Activated CD8-positive, alpha-beta T cell treated with anti-CD3 and anti-CD28 coated beads for 36 hours (primary cell): Measurements from ENCODE around the gene MUCL1. TPM values are rescaled to one million over a fixed set of nuclear protein-coding genes. Genes with fewer than 3 reads are reported as not detected.

Experiments
- ATAC-seq: fragments of 200-7000 bp; cut with Tn5 transposase; one replicate; pipeline ENCODE4 v1.10.0; 2021; ENCODE audit warnings: mild to moderate bottlenecking, moderate library complexity
- CTCF ChIA-PET: fragments of 350-600 bp; sonication (Branson Sonifier 250); formaldehyde crosslinking; loops from one replicate; lab custom pipeline; 2021; ENCODE audit warnings: antibody characterized with exemption; lab: Charles Lee
- POLR2A ChIA-PET: fragments of 350-600 bp; sonication (Branson Sonifier 250); formaldehyde crosslinking; loops from one replicate; lab custom pipeline; 2021; ENCODE audit warnings: antibody characterized with exemption; lab: Charles Lee
- DNase-seq: peaks from one replicate; pipeline ENCODE4 v3.0.0-alpha.2; 2020
- H3K27ac Mint-ChIP-seq: one replicate; pipeline ENCODE4 v1.8.0; 2021; ENCODE audit warnings: mild to moderate bottlenecking, mixed read lengths
- H3K27me3 Mint-ChIP-seq: one replicate; pipeline ENCODE4 v1.8.0; 2021; ENCODE audit warnings: mixed read lengths
- H3K36me3 Mint-ChIP-seq: one replicate; pipeline ENCODE4 v1.8.0; 2021; ENCODE audit warnings: low read depth, mixed read lengths
- H3K4me1 Mint-ChIP-seq: one replicate; pipeline ENCODE4 v1.8.0; 2021; ENCODE audit warnings: low read depth, mixed read lengths
- H3K4me3 Mint-ChIP-seq: one replicate; pipeline ENCODE4 v1.8.0; 2021; ENCODE audit warnings: mild to moderate bottlenecking, moderate library complexity, mixed read lengths
- H3K9me3 Mint-ChIP-seq: one replicate; pipeline ENCODE4 v1.8.0; 2021; ENCODE audit warnings: mixed read lengths
- intact Hi-C: fragments of 100-400 bp; cut with micrococcal nuclease; formaldehyde crosslinking; loops from one replicate; pipeline ENCODE4 v1.10.0; 2022
- total RNA-seq, 2 experiments: library from RNA; stranded (reverse); gene quantifications; one replicate each; pipeline ENCODE4 v1.2.3, GENCODE V29; 2021
- TF ChIP-seq, protein P1 (sequence below): fragments of 200-600 bp; IDR thresholded peaks from one replicate; pipeline ENCODE4 v1.8.0; 2022; ENCODE audit warnings: antibody characterized with exemption, mild to moderate bottlenecking

MUCL1 gene
- not detected for total RNA-seq

DNA sequence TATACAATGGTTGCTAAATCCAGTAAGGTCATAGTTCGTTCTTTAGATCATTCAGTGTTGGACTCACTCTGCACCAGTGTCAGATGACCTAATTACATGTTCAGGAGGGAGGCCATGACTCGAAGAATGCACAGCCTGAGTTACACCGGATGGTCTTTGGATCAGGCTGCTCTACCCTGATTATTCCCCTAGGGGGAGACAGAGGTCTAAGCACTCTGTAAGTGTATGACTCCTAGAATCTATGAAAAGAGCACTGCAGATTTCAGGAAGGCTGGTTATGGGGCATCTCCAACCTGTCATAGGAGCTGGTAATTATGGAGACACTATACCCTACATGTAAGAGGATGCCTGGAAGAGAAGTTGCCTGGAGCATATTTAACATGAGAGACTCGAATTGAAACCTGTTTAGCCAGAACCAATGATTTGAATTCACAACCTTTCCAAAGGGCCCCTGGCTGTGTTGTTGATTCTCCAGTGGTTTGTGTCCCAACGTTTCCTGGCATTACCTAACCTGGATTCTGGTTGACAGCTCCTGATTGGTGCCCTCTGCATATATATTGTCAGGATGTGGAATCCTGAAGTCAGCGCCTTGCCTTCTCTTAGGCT, at the start of gene MUCL1:
Gene MUCL1 (plus strand): TSS at position 584 of the 606 bp plus-strand sequence. CDS start 67 bp downstream, outside the sequence.
- ATAC-seq (peak; percentile 100), DNase-seq (peak; percentile 87)
- intact Hi-C loops: loop anchor here (2.0 to 5.0 kb wide), 3 partner anchors 103 to 215 kb away; no protein-coding TSS in a partner anchor
- Mint-ChIP-seq H3K27me3 (no peaks in the 10 kb centered on the region), H3K27ac (no peak within 1 kb of the TSS), H3K4me1 (peaks cover 22% of the 10 kb centered on the region), H3K9me3 (no peaks in the 10 kb centered on the region), H3K4me3 (no peak within 1 kb of the TSS), H3K36me3 (no peaks in the 10 kb centered on the region)
- TF ChIP-seq, protein P1, sequence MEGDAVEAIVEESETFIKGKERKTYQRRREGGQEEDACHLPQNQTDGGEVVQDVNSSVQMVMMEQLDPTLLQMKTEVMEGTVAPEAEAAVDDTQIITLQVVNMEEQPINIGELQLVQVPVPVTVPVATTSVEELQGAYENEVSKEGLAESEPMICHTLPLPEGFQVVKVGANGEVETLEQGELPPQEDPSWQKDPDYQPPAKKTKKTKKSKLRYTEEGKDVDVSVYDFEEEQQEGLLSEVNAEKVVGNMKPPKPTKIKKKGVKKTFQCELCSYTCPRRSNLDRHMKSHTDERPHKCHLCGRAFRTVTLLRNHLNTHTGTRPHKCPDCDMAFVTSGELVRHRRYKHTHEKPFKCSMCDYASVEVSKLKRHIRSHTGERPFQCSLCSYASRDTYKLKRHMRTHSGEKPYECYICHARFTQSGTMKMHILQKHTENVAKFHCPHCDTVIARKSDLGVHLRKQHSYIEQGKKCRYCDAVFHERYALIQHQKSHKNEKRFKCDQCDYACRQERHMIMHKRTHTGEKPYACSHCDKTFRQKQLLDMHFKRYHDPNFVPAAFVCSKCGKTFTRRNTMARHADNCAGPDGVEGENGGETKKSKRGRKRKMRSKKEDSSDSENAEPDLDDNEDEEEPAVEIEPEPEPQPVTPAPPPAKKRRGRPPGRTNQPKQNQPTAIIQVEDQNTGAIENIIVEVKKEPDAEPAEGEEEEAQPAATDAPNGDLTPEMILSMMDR: peak; percentile 94
- ChIA-PET CTCF (interaction anchor here (0.7 to 5.7 kb wide), 26 partner anchors 9 to 220 kb away, joined by 3 to 89 read pairs (median 4); partner anchors contain the start of gene TESPA1), POLR2A (interaction anchor here (0.8 to 1.3 kb wide), 2 partner anchors 103 to 123 kb away, joined by 3 to 5 read pairs; no protein-coding TSS in a partner anchor)

- TF ChIP-seq, protein P1: no peak
- no peaks in the 10 kb centered on the region for H3K4me1 Mint-ChIP-seq
- CTCF ChIA-PET: no interaction called here
- no peaks in the 10 kb centered on the region for H3K9me3 Mint-ChIP-seq
- intact Hi-C loops: no loop called here
- no peak overlapping the region for H3K27ac Mint-ChIP-seq
- ATAC-seq (no peak), DNase-seq (no peak)
- no peaks in the 10 kb centered on the region for H3K36me3 Mint-ChIP-seq
- H3K27me3 Mint-ChIP-seq: peaks cover 2% of the 10 kb centered on the region
- POLR2A ChIA-PET: no interaction called here
- H3K4me3 Mint-ChIP-seq: no peak overlapping the region
These were observed 32.6 kb upstream of the MUCL1 start for GRCh38 chr12:54821676-54822075.

GRCh38 chr12:54824402-54824801, 29.9 kb upstream of the MUCL1 start:
- Mint-ChIP-seq H3K27ac (no peak overlapping the region), H3K4me3 (no peak overlapping the region), H3K27me3 (no peaks in the 10 kb centered on the region), H3K36me3 (no peaks in the 10 kb centered on the region), H3K9me3 (no peaks in the 10 kb centered on the region), H3K4me1 (no peaks in the 10 kb centered on the region)
- ChIA-PET CTCF (interaction anchor here (0.7 to 1.2 kb wide), 3 partner anchors 12 to 257 kb away, joined by 3 read pairs; no protein-coding TSS in a partner anchor), POLR2A (no interaction called here)
- DNase-seq (no peak), ATAC-seq (no peak)
- TF ChIP-seq, protein P1: peak; percentile 37
- intact Hi-C loops: no loop called here

DNA sequence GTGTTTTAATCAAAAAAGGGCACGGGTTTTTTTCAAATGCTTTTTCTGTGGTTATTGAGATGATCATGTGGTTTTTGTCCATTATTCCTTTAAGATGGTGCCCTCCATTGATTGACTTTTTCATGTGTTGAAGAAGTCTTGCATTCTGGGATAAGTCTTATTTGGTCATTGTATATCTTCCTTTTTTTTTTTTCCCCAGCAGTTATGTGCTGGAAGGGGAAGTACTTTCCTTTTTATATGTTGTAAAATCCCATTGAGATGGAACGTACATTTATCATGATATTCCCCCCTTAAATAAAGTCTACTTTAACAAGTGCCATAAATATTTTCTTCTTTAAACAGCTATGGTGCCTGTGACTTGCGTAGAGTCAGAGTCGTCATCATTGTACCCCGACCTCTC, 24.8 kb upstream of the MUCL1 start:
- ChIA-PET CTCF (no interaction called here), POLR2A (no interaction called here)
- H3K36me3 Mint-ChIP-seq: no peaks in the 10 kb centered on the region
- H3K27ac Mint-ChIP-seq: no peak overlapping the region
- H3K4me1 Mint-ChIP-seq: no peaks in the 10 kb centered on the region
- H3K4me3 Mint-ChIP-seq: no peak overlapping the region
- H3K27me3 Mint-ChIP-seq: no peaks in the 10 kb centered on the region
- intact Hi-C loops: no loop called here
- ATAC-seq: no peak
- TF ChIP-seq, protein P1: no peak
- DNase-seq: no peak
- no peaks in the 10 kb centered on the region for H3K9me3 Mint-ChIP-seq

DNA sequence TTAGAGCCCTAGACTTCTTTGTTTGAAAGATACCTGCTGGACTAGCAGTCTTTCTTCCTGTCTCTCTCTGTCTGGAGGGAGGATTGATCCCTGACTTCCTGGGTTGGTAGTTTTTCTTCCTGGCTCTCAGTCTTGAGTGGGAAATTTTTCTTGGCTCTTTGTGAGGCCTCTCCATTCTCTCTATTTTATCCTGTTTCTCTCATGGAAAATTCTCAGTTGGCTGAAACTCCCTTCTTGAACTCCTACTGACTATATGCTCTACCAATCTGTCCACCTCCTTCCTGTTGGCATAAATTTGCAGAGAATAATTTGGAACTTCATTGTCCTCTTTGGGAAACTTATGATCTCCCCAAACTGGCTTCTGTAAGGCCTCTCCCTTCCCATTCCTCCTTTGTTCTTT, 24.1 kb upstream of the MUCL1 start:
- ChIA-PET CTCF (no interaction called here), POLR2A (no interaction called here)
- Mint-ChIP-seq H3K4me1 (no peaks in the 10 kb centered on the region), H3K9me3 (no peaks in the 10 kb centered on the region), H3K27me3 (no peaks in the 10 kb centered on the region), H3K27ac (no peak overlapping the region), H3K36me3 (no peaks in the 10 kb centered on the region), H3K4me3 (no peak overlapping the region)
- DNase-seq (no peak), ATAC-seq (no peak)
- TF ChIP-seq, protein P1: no peak
- intact Hi-C loops: no loop called here
